HCT116 (cell line): ENCODE measurements around the gene KBTBD2.
"Not testable (repeated sequence)": the region's sequence is repeated elsewhere in the genome, so short reads cannot be mapped to it uniquely, and the experiment has no call there.

Experiments
- POLR2AphosphoS5 ChIP-seq: IDR thresholded peaks from 2 replicates; pipeline ENCODE4 v1.6.1; 2011; ENCODE audit warnings: mild to moderate bottlenecking, low read depth, low read length, moderate library complexity
- TF ChIP-seq, protein P1 (sequence below), 3 experiments: fragments of 200-600 bp in 1 of 3; sonication (generic) in 1 of 3; IDR thresholded peaks in 2 of 3; conservative IDR thresholded peaks in 1 of 3; 2 replicates each; pipeline ENCODE4 v1.5.1; 2012 to 2017; ENCODE audit warnings: low read depth in 2 of 3, low read length in 2 of 3, antibody characterized with exemption in 1 of 3, borderline replicate concordance in 1 of 3, control low read depth in 1 of 3, mild to moderate bottlenecking in 1 of 3, mixed read lengths in 1 of 3, mixed run types in 1 of 3, moderate library complexity in 1 of 3; ENCODE audit not compliant: insufficient read depth in 1 of 3
- TF ChIP-seq, protein P2 (sequence below): IDR thresholded peaks from 2 replicates; pipeline ENCODE4 v1.6.1; 2012

DNA sequence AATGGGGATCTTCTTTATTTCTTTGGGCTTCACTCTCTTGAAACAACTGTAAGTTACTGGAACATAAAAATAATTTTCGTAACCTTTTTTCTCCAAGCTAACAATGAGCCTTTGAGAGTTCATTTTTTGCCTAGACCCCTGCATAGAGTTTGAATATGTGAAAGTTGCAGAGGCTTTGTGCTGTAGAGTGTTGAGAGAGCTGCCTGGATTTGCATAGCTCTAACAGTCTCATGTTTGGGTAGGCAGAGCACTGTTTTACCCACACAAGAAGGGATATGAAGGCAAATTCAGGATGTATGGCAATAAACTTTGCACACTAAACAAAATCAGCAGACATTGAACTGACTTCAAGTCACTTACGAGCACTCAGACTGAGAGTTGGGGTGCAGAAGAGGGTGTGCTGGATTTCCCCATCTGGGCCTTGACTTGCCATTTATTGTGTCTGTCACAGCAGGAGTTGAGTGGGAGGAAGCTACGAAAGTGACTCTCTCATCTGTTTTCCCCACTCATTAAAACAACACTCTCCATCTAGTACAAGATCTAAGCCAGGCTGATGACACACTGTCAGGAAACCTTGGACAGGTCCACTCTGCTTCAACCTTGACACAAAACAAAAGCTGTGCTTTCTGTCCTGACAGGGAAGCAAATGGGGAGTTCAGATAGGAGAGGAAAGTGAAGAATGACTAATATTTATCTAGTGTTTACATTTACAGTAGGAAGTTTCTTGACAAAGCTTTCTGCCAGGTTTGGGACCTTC is 62.4 kb downstream of the KBTBD2 start:
- TF ChIP-seq, protein P1, sequence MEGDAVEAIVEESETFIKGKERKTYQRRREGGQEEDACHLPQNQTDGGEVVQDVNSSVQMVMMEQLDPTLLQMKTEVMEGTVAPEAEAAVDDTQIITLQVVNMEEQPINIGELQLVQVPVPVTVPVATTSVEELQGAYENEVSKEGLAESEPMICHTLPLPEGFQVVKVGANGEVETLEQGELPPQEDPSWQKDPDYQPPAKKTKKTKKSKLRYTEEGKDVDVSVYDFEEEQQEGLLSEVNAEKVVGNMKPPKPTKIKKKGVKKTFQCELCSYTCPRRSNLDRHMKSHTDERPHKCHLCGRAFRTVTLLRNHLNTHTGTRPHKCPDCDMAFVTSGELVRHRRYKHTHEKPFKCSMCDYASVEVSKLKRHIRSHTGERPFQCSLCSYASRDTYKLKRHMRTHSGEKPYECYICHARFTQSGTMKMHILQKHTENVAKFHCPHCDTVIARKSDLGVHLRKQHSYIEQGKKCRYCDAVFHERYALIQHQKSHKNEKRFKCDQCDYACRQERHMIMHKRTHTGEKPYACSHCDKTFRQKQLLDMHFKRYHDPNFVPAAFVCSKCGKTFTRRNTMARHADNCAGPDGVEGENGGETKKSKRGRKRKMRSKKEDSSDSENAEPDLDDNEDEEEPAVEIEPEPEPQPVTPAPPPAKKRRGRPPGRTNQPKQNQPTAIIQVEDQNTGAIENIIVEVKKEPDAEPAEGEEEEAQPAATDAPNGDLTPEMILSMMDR (IDR thresholded peaks at IDR 0.05 in 2 of 3, conservative IDR thresholded peaks at IDR 0.05 in 1 of 3; ENCODE audit: borderline replicate concordance in 1 of 3, insufficient read depth in 1 of 3, low read depth in 2 of 3, low read length in 2 of 3), result not testable (repeated sequence)
- TF ChIP-seq, protein P2, sequence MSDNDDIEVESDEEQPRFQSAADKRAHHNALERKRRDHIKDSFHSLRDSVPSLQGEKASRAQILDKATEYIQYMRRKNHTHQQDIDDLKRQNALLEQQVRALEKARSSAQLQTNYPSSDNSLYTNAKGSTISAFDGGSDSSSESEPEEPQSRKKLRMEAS, result not testable (repeated sequence)
- TF ChIP-seq POLR2AphosphoS5, result not testable (repeated sequence)
